HFFc6 (cell line): ENCODE results near the gene TMEM179. TPM values are rescaled to one million over a fixed set of nuclear protein-coding genes. Genes with fewer than 3 reads are reported as not detected.
A peak's percentile ranks its signal among the peaks of the same experiment; 100 is the strongest.

Experiments used
- DNase-seq: peaks from one replicate; pipeline ENCODE4 v3.0.0-alpha.2; 2018
- H3K27ac Mint-ChIP-seq: 2 replicates; pipeline ENCODE4 v1.8.0; 2020; ENCODE audit warnings: mild to moderate bottlenecking, mixed read lengths
- H3K27me3 Mint-ChIP-seq: 2 replicates; pipeline ENCODE4 v1.8.0; 2021; ENCODE audit warnings: mild to moderate bottlenecking, moderate library complexity, mixed read lengths; ENCODE audit not compliant: insufficient read depth
- H3K36me3 Mint-ChIP-seq: 2 replicates; pipeline ENCODE4 v1.8.0; 2021; ENCODE audit warnings: low read depth, mixed read lengths
- H3K4me1 Mint-ChIP-seq: 2 replicates; pipeline ENCODE4 v1.8.0; 2020; ENCODE audit warnings: low read depth, mixed read lengths
- H3K4me3 Mint-ChIP-seq: 2 replicates; pipeline ENCODE4 v1.8.0; 2020; ENCODE audit warnings: mild to moderate bottlenecking, moderate library complexity, mixed read lengths
- H3K9me3 Mint-ChIP-seq: 2 replicates; pipeline ENCODE4 v1.8.0; 2020; ENCODE audit warnings: mild to moderate bottlenecking, mixed read lengths
- total RNA-seq, 6 experiments: library from RNA; stranded (reverse); fragmentation: NEBNext Ultra II Directional; extraction: Animal tissue kit (Norgen Biotek cat#: 25700); gene quantifications; 2 replicates in 1 of 6; 3 replicates in 5 of 6; pipeline ENCODE4 v1.2.3, GENCODE V29; 2021
- TF ChIP-seq, protein P1 (sequence below): fragments of 200-600 bp; sonication (generic); IDR thresholded peaks from 2 replicates; pipeline ENCODE4 v1.5.0; 2021; ENCODE audit warnings: antibody characterized with exemption, mild to moderate bottlenecking

TMEM179 gene
- total RNA-seq, 6 experiments from 2014 or later, result not detected

DNA sequence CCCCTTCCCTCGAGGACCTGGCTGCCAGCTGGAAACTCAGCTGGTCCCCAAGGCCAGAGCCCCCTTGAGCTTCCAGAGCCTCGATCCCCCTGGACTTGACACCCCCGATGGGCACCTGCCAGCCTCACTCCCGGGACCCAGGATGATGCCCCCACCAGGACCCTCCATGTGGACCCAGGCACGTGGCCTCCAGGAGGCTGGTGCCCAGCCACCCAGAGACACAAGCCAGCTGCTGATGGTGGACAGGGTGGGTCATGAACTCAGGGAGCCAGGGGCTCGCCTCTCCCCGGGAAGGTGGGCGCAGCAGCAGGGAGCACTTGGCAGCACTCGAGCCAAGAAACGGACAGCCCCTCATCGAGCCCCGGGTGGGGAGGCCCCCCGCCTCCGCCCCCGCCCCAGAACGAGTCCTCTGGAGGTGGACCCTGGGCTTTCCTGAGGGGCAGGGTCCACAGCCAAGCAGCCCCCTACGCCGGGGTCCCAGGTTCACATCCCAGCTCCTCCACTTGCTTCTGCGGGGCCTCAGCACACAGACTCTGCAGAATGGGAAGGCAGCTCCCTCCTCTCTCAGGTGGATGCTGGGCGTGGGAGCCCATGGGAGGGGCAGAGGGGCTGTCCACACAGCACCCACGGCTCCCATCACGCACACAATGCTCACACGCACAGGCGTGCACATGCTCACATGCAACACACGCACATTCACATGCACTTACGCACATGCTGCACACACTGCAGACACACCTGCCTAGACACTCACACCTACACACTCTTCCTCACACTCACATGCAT lies 12.9 kb downstream of the TMEM179 start:
- H3K27ac Mint-ChIP-seq, result no peak overlapping the region
- no peak overlapping the region for H3K4me3 Mint-ChIP-seq
- TF ChIP-seq, protein P1, sequence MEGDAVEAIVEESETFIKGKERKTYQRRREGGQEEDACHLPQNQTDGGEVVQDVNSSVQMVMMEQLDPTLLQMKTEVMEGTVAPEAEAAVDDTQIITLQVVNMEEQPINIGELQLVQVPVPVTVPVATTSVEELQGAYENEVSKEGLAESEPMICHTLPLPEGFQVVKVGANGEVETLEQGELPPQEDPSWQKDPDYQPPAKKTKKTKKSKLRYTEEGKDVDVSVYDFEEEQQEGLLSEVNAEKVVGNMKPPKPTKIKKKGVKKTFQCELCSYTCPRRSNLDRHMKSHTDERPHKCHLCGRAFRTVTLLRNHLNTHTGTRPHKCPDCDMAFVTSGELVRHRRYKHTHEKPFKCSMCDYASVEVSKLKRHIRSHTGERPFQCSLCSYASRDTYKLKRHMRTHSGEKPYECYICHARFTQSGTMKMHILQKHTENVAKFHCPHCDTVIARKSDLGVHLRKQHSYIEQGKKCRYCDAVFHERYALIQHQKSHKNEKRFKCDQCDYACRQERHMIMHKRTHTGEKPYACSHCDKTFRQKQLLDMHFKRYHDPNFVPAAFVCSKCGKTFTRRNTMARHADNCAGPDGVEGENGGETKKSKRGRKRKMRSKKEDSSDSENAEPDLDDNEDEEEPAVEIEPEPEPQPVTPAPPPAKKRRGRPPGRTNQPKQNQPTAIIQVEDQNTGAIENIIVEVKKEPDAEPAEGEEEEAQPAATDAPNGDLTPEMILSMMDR, result no peak
- H3K9me3 Mint-ChIP-seq, result no peaks in the 10 kb centered on the region
- DNase-seq, result no peak
- no peaks in the 10 kb centered on the region for H3K36me3 Mint-ChIP-seq
- H3K27me3 Mint-ChIP-seq, result peaks cover 21% of the 10 kb centered on the region
- H3K4me1 Mint-ChIP-seq, result peaks cover 7% of the 10 kb centered on the region

DNA sequence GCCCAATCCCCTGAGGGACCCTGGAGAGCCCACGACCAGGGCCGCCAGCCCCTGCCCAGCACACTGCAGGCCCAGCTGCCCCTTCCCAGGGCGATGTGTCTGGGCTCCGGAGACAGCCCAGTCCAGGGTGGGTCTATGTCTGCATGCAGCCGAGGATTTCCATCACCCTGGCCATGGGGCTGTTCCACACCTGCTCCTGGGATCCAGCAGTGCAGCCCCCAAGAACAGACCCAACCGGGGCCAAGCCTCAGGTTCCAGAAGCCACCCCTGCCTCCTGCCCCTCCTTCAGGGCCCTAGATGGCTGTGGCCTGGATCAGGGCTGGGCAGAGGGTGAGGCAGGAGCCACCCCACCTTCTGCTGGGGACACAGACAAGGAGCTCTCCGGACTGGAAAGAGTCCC lies 13.5 kb downstream of the TMEM179 start:
- Mint-ChIP-seq H3K4me3 (peak overlapping the region; percentile 74; the same call in 1 of the 2 replicates), H3K27ac (no peak overlapping the region), H3K4me1 (peaks cover 7% of the 10 kb centered on the region), H3K27me3 (peaks cover 23% of the 10 kb centered on the region), H3K9me3 (no peaks in the 10 kb centered on the region), H3K36me3 (no peaks in the 10 kb centered on the region)
- no peak for DNase-seq
- TF ChIP-seq, protein P1, result no peak

DNA sequence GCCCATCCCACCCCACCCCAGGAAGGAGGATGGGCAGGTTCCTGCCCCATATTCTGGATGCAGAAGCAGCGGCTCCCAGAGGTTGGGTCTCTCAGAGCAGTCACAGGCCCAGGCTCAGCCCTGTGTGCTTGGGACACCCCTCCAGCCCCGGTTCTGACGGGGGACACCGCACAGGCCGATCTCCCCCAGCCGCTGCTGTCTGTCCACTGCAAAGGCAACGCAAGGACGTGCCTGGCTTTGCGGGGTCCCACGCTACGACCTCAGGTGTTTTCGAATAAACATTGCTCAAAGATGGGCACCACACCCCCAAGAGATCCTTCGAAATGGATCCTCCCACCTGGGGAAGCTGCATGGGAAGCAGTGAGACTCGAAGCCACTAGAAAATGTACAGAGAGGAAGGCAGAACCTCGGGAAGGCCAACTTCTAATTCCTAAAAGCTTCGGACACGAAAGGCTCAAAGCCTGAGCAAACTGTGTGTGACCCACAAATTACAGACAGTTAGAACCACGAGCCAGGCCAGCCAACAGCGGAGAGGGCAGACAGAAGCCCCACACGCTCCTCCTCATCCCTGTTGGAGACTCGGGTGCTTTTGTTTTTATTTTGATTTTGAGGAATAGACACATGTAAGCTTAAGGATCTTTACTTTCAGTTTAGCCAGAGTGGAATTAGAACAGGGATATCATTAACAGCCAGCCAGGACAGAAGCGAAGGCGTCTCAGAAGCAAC lies 14.2 kb downstream of the TMEM179 start:
- Mint-ChIP-seq H3K27ac (no peak overlapping the region), H3K9me3 (no peaks in the 10 kb centered on the region), H3K4me1 (peaks cover 7% of the 10 kb centered on the region), H3K27me3 (peaks cover 25% of the 10 kb centered on the region), H3K4me3 (peak overlapping the region; percentile 74), H3K36me3 (no peaks in the 10 kb centered on the region)
- TF ChIP-seq, protein P1, result no peak
- DNase-seq, result no peak

DNA sequence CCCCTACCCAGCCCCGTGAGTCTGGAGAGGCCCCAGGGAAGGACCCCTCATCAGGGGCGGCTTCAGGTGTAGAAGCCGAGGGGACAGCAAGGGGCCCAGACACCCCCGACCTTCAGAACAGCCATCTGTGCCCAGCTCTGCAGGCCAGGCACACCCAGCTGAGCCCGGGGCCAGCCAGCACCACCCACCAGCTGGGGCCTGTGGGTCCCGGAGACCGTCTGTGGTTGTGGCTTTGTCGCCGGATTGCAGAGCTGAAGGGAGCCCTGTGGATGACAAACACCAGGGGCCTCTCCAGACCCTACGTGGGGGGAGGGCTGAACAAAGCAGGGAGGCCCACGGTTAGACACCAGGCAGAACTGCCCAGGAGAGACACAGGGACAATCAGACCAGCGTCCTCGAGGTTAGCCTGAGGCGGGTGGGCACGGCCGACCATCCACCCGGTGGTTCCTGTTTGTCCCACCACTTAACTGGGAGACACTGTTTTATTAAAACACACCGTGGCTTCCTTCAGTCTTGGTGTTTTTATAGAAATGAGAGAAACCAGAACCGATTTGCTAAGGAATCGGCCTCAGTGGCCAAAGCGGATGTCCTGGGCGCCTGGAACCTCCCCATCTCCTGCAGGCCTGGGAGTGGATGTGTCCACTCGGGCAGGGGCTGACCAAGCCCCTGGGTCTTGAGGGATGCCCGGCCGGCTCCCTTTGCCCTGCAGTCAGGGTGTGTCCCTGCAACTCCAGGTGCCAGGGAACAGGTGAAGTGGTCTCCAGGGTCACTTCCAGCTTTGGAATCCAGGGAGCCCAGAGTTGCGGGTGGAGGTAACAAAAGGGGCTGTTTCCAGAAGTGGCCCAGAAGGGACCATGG lies 15.0 kb downstream of the TMEM179 start:
- DNase-seq, result no peak
- Mint-ChIP-seq H3K36me3 (no peaks in the 10 kb centered on the region), H3K27ac (no peak overlapping the region), H3K4me1 (peaks cover 7% of the 10 kb centered on the region), H3K27me3 (peaks cover 26% of the 10 kb centered on the region), H3K4me3 (no peak overlapping the region), H3K9me3 (no peaks in the 10 kb centered on the region)
- TF ChIP-seq, protein P1, result no peak

DNA sequence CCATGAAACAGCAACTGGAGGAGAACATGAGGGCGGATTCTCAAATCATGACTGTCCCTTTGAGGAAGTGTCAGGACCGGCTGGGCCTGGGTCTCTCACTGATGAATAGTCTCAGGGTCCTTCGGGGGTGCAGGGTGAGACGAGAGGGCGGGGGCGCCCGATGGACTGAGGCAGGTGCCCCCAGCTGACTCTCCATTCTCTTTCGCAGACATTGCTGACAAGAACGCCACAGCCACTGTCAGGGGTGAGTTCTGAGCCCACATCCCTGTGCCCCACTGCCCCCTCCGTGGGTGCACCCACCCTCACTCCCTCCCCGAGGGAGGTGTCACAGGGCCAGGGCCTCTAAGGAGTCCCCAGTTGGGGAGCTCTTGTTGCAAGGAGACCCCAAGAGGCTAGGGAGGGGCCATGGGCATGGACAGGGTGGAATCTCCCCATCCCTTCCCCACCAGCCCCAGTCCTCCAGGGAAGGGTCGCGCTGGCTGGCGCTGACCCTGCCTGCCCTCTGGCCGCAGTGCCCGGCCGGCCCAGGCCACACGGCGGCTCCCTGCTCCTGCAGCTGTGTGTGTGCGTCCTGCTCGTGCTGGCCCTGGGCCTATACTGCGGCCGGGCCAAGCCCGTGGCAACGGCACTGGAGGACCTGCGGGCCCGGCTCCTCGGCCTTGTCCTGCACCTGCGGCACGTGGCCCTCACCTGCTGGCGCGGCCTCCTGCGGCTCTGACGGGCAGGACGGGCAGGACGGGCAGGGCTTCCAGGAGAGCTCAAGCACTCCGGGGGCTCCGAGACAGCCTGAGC lies 16.3 kb downstream of the TMEM179 start:
- peaks cover 22% of the 10 kb centered on the region for H3K27me3 Mint-ChIP-seq
- no peak overlapping the region for H3K27ac Mint-ChIP-seq
- H3K4me1 Mint-ChIP-seq, result peaks cover 7% of the 10 kb centered on the region

More for the DNA sequence above, 16.3 kb downstream of the TMEM179 start:
- H3K9me3 Mint-ChIP-seq, result no peaks in the 10 kb centered on the region
- no peak overlapping the region for H3K4me3 Mint-ChIP-seq
- DNase-seq, result no peak
- TF ChIP-seq, protein P1, result no peak
- no peaks in the 10 kb centered on the region for H3K36me3 Mint-ChIP-seq
